HepG2 (cell line): Measurements from ENCODE around the gene CAMTA1. TPM values are rescaled to one million over a fixed set of nuclear protein-coding genes. Genes with fewer than 3 reads are reported as not detected.

Experiments used
- ATAC-seq: fragments of 200-7000 bp; cut with Tn5 transposase; 3 replicates; pipeline ENCODE4 v1.9.1; 2020; ENCODE audit warnings: mild to moderate bottlenecking, moderate library complexity
- BruUV-seq: library from RNA; stranded (reverse); fragments of 400-500 nt; replicated peaks from 2 replicates; lab custom pipeline; 2021; lab: Mats Ljungman, UMichigan
- CTCF ChIA-PET: fragments of 300-600 bp; formaldehyde crosslinking; extraction: SDS; loops from one replicate; lab custom pipeline; 2021; ENCODE audit warnings: low total read pairs, inconsistent platforms, low intra/inter-chr PET ratio; lab: Yijun Ruan, JAX
- POLR2A ChIA-PET: fragments of 350-600 bp; sonication (Branson Sonifier 250); formaldehyde crosslinking; loops from one replicate; lab custom pipeline; 2020; ENCODE audit warnings: antibody characterized with exemption, inconsistent platforms; lab: Yijun Ruan, JAX
- DNase-seq: peaks from one replicate; pipeline ENCODE4 v3.0.0-alpha.2; 2015; ENCODE audit warnings: low spot score
- FAIRE-seq: peaks from 3 replicates; lab custom pipeline; 2011; peaks lifted over from hg19 to GRCh38; lab: Jason Lieb, UNC
- H2AFZ ChIP-seq: one replicate; pipeline ENCODE4 v1.6.1; 2011; ENCODE audit warnings: low read length, inconsistent platforms
- H3K27ac ChIP-seq: fragments of 300-600 bp; 3 replicates; pipeline ENCODE4 v1.8.0; 2011; ENCODE audit warnings: mixed run types, mild to moderate bottlenecking, mixed read lengths, low read length, inconsistent platforms; ENCODE audit not compliant: insufficient read depth; ENCODE audit errors: extremely low read length
- H3K27me3 ChIP-seq, 2 experiments: fragments of 200-600 bp in 1 of 2; 2 replicates in 1 of 2; 3 replicates in 1 of 2; pipeline versions ENCODE4 v1.6.0 to v1.8.0; 2011; ENCODE audit warnings: low read length in 2 of 2, mild to moderate bottlenecking in 2 of 2, moderate library complexity in 2 of 2, inconsistent platforms in 1 of 2; ENCODE audit not compliant: insufficient read depth in 2 of 2, control insufficient read depth in 1 of 2
- H3K36me3 ChIP-seq, 2 experiments: fragments of 200-600 bp in 1 of 2; replicated peaks in 1 of 2; 2 replicates in 1 of 2; 3 replicates in 1 of 2; pipeline versions ENCODE4 v1.5.1 to v1.8.0; 2011; ENCODE audit warnings: low read length in 2 of 2, inconsistent platforms in 1 of 2; ENCODE audit not compliant: insufficient read depth in 2 of 2, control insufficient read depth in 1 of 2
- H3K4me1 ChIP-seq: 2 replicates; pipeline ENCODE4 v1.5.1; 2012; ENCODE audit warnings: low read length, inconsistent platforms; ENCODE audit not compliant: insufficient read depth
- H3K4me2 ChIP-seq: 2 replicates; pipeline ENCODE4 v1.6.0; 2011; ENCODE audit warnings: low read depth, low read length, inconsistent platforms
- H3K4me3 ChIP-seq, 3 experiments: fragments of 200-600 bp in 1 of 3; sonication (generic), shearing (Covaris generic) in 1 of 3; replicated peaks in 1 of 3; 2 replicates each; pipeline ENCODE4 v1.5.1; 2011 to 2016; ENCODE audit warnings: low read length in 3 of 3, inconsistent platforms in 2 of 3, low read depth in 2 of 3, mild to moderate bottlenecking in 2 of 3, control low read depth in 1 of 3, mixed read lengths in 1 of 3; ENCODE audit not compliant: insufficient read depth in 1 of 3
- H3K79me2 ChIP-seq: one replicate; pipeline ENCODE4 v1.6.1; 2011; ENCODE audit warnings: low read length, inconsistent platforms; ENCODE audit not compliant: insufficient read depth
- H3K9ac ChIP-seq: 2 replicates; pipeline ENCODE4 v1.6.0; 2011; ENCODE audit warnings: mild to moderate bottlenecking, low read depth, low read length, inconsistent platforms; ENCODE audit not compliant: insufficient read depth
- H3K9me3 ChIP-seq: 2 replicates; pipeline ENCODE4 v1.5.1; 2012; ENCODE audit warnings: mild to moderate bottlenecking, low read length
- H4K20me1 ChIP-seq: 2 replicates; pipeline ENCODE4 v1.6.0; 2011; ENCODE audit warnings: inconsistent platforms, mild to moderate bottlenecking, low read length, moderate library complexity; ENCODE audit not compliant: insufficient read depth
- CAMTA2 ChIP-seq: sonication (generic); formaldehyde crosslinking; IDR thresholded peaks from 2 replicates; pipeline ENCODE4 v1.4.0; 2020; ENCODE audit warnings: mild to moderate bottlenecking, missing genetic modification reagents, borderline replicate concordance
- HDAC1 ChIP-seq: sonication (generic); formaldehyde crosslinking; IDR thresholded peaks from 2 replicates; pipeline ENCODE4 v1.5.1; 2020; ENCODE audit warnings: mild to moderate bottlenecking, missing genetic modification reagents
- HMGXB4 ChIP-seq, 2 experiments: sonication (generic) in 1 of 2; formaldehyde crosslinking in 1 of 2; IDR thresholded peaks; 2 replicates each; pipeline versions ENCODE4 v1.4.0 to v1.6.1; 2018 to 2020; ENCODE audit warnings: missing genetic modification reagents in 2 of 2, borderline replicate concordance in 1 of 2, low read depth in 1 of 2, mild to moderate bottlenecking in 1 of 2, missing biosample characterization in 1 of 2
- IRX3 ChIP-seq: sonication (generic); formaldehyde crosslinking; IDR thresholded peaks from 2 replicates; pipeline ENCODE4 v1.8.1; 2023; ENCODE audit warnings: mild to moderate bottlenecking, low read depth, missing genetic modification reagents, borderline replicate concordance
- KAT7 ChIP-seq: IDR thresholded peaks from 2 replicates; pipeline ENCODE4 v1.6.1; 2018; ENCODE audit warnings: borderline replicate concordance, missing compliant biosample characterization
- MTA1 ChIP-seq: sonication (generic); formaldehyde crosslinking; IDR thresholded peaks from 2 replicates; pipeline ENCODE4 v1.4.0; 2020; ENCODE audit warnings: missing genetic modification reagents, mild to moderate bottlenecking, borderline replicate concordance
- NCOA1 ChIP-seq: sonication (generic); formaldehyde crosslinking; IDR thresholded peaks from 2 replicates; pipeline ENCODE4 v1.9.0; 2021; ENCODE audit warnings: missing genetic modification reagents
- RBFOX2 ChIP-seq: fragments of 200-400 bp; formaldehyde crosslinking; IDR thresholded peaks from 2 replicates; pipeline ENCODE4 v1.6.1; 2017; ENCODE audit warnings: low read depth, mild to moderate bottlenecking, low read length
- RFXAP ChIP-seq: sonication (generic); formaldehyde crosslinking; IDR thresholded peaks from 2 replicates; pipeline ENCODE4 v1.4.0; 2020; ENCODE audit warnings: missing genetic modification reagents, borderline replicate concordance
- SATB2 ChIP-seq: sonication (generic); formaldehyde crosslinking; IDR thresholded peaks from 2 replicates; pipeline ENCODE4 v1.5.0; 2020; ENCODE audit warnings: missing genetic modification reagents
- TCF12 ChIP-seq, 2 experiments: fragments of 450-650 bp in 1 of 2; sonication (generic) in 1 of 2; formaldehyde crosslinking in 1 of 2; IDR thresholded peaks; 2 replicates each; pipeline versions ENCODE4 v1.6.1 to v1.8.0; 2017 to 2022; ENCODE audit warnings: antibody characterized with exemption in 1 of 2, mild to moderate bottlenecking in 1 of 2, missing genetic modification reagents in 1 of 2, moderate library complexity in 1 of 2
- ZBTB33 ChIP-seq: sonication (generic); formaldehyde crosslinking; IDR thresholded peaks from 2 replicates; pipeline ENCODE4 v1.4.0; 2020; ENCODE audit warnings: missing genetic modification reagents
- ZBTB7A ChIP-seq: sonication (generic); formaldehyde crosslinking; IDR thresholded peaks from 2 replicates; pipeline ENCODE4 v1.8.0; 2022; ENCODE audit warnings: mild to moderate bottlenecking, missing genetic modification reagents
- ZFP91 ChIP-seq: sonication (generic); formaldehyde crosslinking; IDR thresholded peaks from 2 replicates; pipeline ENCODE4 v1.9.0; 2022; ENCODE audit warnings: missing genetic modification reagents, mild to moderate bottlenecking, borderline replicate concordance
- ZNF788 ChIP-seq: sonication (generic); formaldehyde crosslinking; IDR thresholded peaks from 2 replicates; pipeline ENCODE4 v1.5.0; 2020; ENCODE audit warnings: mild to moderate bottlenecking, missing genetic modification reagents, borderline replicate concordance
- WGBS: methylation state at CpG from one replicate; pipeline ENCODE4 v1.1.6; 2017; ENCODE audit warnings: low lambda C conversion rate; 5-methylcytosine and 5-hydroxymethylcytosine counted together
- in situ Hi-C: cut with HindIII; loops from 2 replicates; pipeline ENCODE4 v1.10.0; 2017; ENCODE audit warnings: low pct_unique_long_range_greater_than_20kb; ENCODE audit not compliant: extremely low pct_ligation_motif_present
- intact Hi-C: fragments of 100-400 bp; cut with micrococcal nuclease; formaldehyde crosslinking; loops from one replicate; pipeline ENCODE4 v1.10.0; 2022; ENCODE audit not compliant: unreplicated experiment
- polyA plus RNA-seq, 8 experiments: library from polyadenylated mRNA; depleted of rRNA in 3 of 8; stranded (reverse) in 7 of 8; unstranded in 1 of 8; fragments of >200 nt; fragmentation: Illumina TruSeq in 4 of 8; extraction: Trizol in 4 of 8; gene quantifications; 2 replicates each; pipeline versions ENCODE4 v1.2.1 to v1.2.3, GENCODE V29; 2011 to 2016; ENCODE audit warnings: low read depth in 4 of 8, missing spikeins in 1 of 8, mixed read lengths in 1 of 8; ENCODE audit not compliant: insufficient read depth in 1 of 8
- total RNA-seq, 5 experiments: library from RNA; depleted of rRNA; stranded (reverse); fragments of >200 nt; fragmentation: Illumina TruSeq; extraction: Trizol; gene quantifications; 2 replicates each; pipeline ENCODE4 v1.2.3, GENCODE V29; 2016; ENCODE audit warnings: low read depth in 1 of 5

Gene CAMTA1
- total and polyA plus RNA-seq, 2 of the 13 experiments (the other 11 are each of a cell fraction or from before 2014, with no cell fraction given): 25.0 to 36.4 TPM

GRCh38 chr1:7705048-7705907 lies 920.0 kb downstream of the CAMTA1 start:
- ChIA-PET CTCF (no interaction called here), POLR2A (interaction anchor here (0.7 to 6.6 kb wide), 9 partner anchors 10 to 66 kb away, joined by 3 to 94 read pairs (median 6); partner anchors contain the start of gene VAMP3)
- H3K4me3 ChIP-seq: peak overlapping the region; percentile 50 to 74 (median 71); a peak in 4 of 6 replicates
- 0 out of 5 replicates have a peak, but pooled peaks cover 0 to 3% of the 10 kb centered on the region in 2 experiments for H3K27me3 ChIP-seq
- H4K20me1 ChIP-seq: no peaks in the 10 kb centered on the region
- no peak overlapping the region for H2AFZ ChIP-seq
- 79% methylated on average over 101 of the region's 106 CpGs for WGBS
- FAIRE-seq (no peak), ATAC-seq (no peak), DNase-seq (no peak)
- H3K9me3 ChIP-seq: no peaks in the 10 kb centered on the region
- intact Hi-C loops: loop anchor here (10.0 kb wide), 1 partner anchor 50 kb away; no protein-coding TSS in a partner anchor
- H3K4me2 ChIP-seq: peak overlapping the region; percentile 72
- H3K4me1 ChIP-seq: peaks cover 15% of the 10 kb centered on the region
- in situ Hi-C loops: no loop called here
- no peaks in the 10 kb centered on the region for H3K36me3 ChIP-seq
- H3K9ac ChIP-seq: peak overlapping the region; percentile 66; the same call in 1 of the 2 replicates
- no TSS peak for BruUV-seq
- H3K79me2 ChIP-seq: no peaks in the 10 kb centered on the region
- H3K27ac ChIP-seq: no peak overlapping the region
- peak; percentile 28; the same call in 1 of the 2 replicates for TF ChIP-seq ZBTB7A (CRISPR knock-in tag)
- TF ChIP-seq NCOA1 (CRISPR knock-in tag): no peak
- TF ChIP-seq TCF12 (IDR thresholded peaks at IDR 0.05): no peak
- TF ChIP-seq TCF12 (CRISPR knock-in tag; IDR thresholded peaks at IDR 0.05): no peak
- TF ChIP-seq RBFOX2: 0 out of 2 replicates have a peak, but pooled peaks have one; percentile 6
- 0 out of 2 replicates have a peak, but pooled peaks have one; percentile 24 for TF ChIP-seq HDAC1
- TF ChIP-seq ZBTB33: peak; percentile 59
- TF ChIP-seq IRX3 (CRISPR knock-in tag): 0 out of 2 replicates have a peak, but pooled peaks have one; percentile 37
- TF ChIP-seq MTA1: peak; percentile 77; the same call in 1 of the 2 replicates
- TF ChIP-seq RFXAP (CRISPR knock-in tag): no peak
- no peak for TF ChIP-seq CAMTA2 (CRISPR knock-in tag)
- 0 out of 2 replicates have a peak, but pooled peaks have one; percentile 40 for TF ChIP-seq ZFP91 (CRISPR knock-in tag)
- no peak for TF ChIP-seq ZNF788
- no peak for TF ChIP-seq KAT7 (CRISPR knock-in tag)
- peak in 1 of 2 experiments; percentile 29; a peak in 1 of 4 replicates for TF ChIP-seq HMGXB4 (CRISPR knock-in tag; IDR thresholded peaks at IDR 0.05; ENCODE audit: borderline replicate concordance in 1 of 2, low read depth in 1 of 2)
- no peak for TF ChIP-seq SATB2 (CRISPR knock-in tag)
